Keratinocyte (primary cell): ENCODE results near the gene LRCH3. TPM values are rescaled to one million over a fixed set of nuclear protein-coding genes. Genes with fewer than 3 reads are reported as not detected.

Source experiments
- DNase-seq: peaks from one replicate; pipeline ENCODE4 v3.0.0-alpha.2; 2011; ENCODE audit warnings: low read depth, missing footprints, low spot score
- FAIRE-seq: peaks from 2 replicates; lab custom pipeline; 2011; peaks lifted over from hg19 to GRCh38; lab: Jason Lieb, UNC
- H2AFZ ChIP-seq: 2 replicates; pipeline ENCODE4 v1.6.0; 2012; ENCODE audit warnings: low read length, control low read depth, inconsistent platforms; ENCODE audit not compliant: control insufficient read depth
- H3K27ac ChIP-seq: 2 replicates; pipeline ENCODE4 v1.5.1; 2011; ENCODE audit warnings: low read length; ENCODE audit not compliant: control insufficient read depth, insufficient read depth
- H3K27me3 ChIP-seq: 3 replicates; pipeline ENCODE4 v1.6.0; 2011; ENCODE audit warnings: low read length; ENCODE audit not compliant: control insufficient read depth, insufficient read depth; ENCODE audit errors: extremely low read depth
- H3K36me3 ChIP-seq, 2 experiments: 2 replicates in 1 of 2; 3 replicates in 1 of 2; pipeline ENCODE4 v1.5.1; 2011; ENCODE audit warnings: low read length in 2 of 2, mild to moderate bottlenecking in 1 of 2; ENCODE audit not compliant: control insufficient read depth in 2 of 2, insufficient read depth in 2 of 2; ENCODE audit errors: extremely low read depth in 1 of 2
- H3K4me1 ChIP-seq: 3 replicates; pipeline ENCODE4 v1.5.1; 2011; ENCODE audit warnings: low read length; ENCODE audit not compliant: control insufficient read depth, insufficient read depth; ENCODE audit errors: extremely low read depth
- H3K4me2 ChIP-seq: 3 replicates; pipeline ENCODE4 v1.6.0; 2011; ENCODE audit warnings: low read depth, low read length; ENCODE audit not compliant: control insufficient read depth, insufficient read depth; ENCODE audit errors: extremely low read depth
- H3K4me3 ChIP-seq, 3 experiments: fragments of 200-600 bp in 1 of 3; sonication (generic) in 1 of 3; 2 replicates in 2 of 3; 3 replicates in 1 of 3; pipeline ENCODE4 v1.5.1; 2011 to 2016; ENCODE audit warnings: low read length in 3 of 3, mild to moderate bottlenecking in 3 of 3, control low read depth in 2 of 3, inconsistent platforms in 1 of 3, low read depth in 1 of 3, mixed read lengths in 1 of 3, mixed run types in 1 of 3, moderate library complexity in 1 of 3; ENCODE audit not compliant: control insufficient read depth in 2 of 3, insufficient read depth in 2 of 3; ENCODE audit errors: extremely low read depth in 1 of 3
- H3K79me2 ChIP-seq: 2 replicates; pipeline ENCODE4 v1.6.0; 2012; ENCODE audit warnings: low read length; ENCODE audit not compliant: control insufficient read depth, insufficient read depth
- H3K9ac ChIP-seq: 3 replicates; pipeline ENCODE4 v1.6.0; 2011; ENCODE audit warnings: low read length; ENCODE audit not compliant: control insufficient read depth, insufficient read depth; ENCODE audit errors: extremely low read depth
- H3K9me1 ChIP-seq: 3 replicates; pipeline ENCODE4 v1.6.0; 2011; ENCODE audit warnings: low read length; ENCODE audit not compliant: control insufficient read depth, insufficient read depth; ENCODE audit errors: extremely low read depth
- H3K9me3 ChIP-seq: 2 replicates; pipeline ENCODE4 v1.5.1; 2012; ENCODE audit warnings: low read depth, low read length; ENCODE audit not compliant: control insufficient read depth
- H4K20me1 ChIP-seq: 3 replicates; pipeline ENCODE4 v1.6.0; 2011; ENCODE audit warnings: low read length; ENCODE audit not compliant: control insufficient read depth, insufficient read depth; ENCODE audit errors: extremely low read depth
- CTCF ChIP-seq, 3 experiments: IDR thresholded peaks in 1 of 3; conservative IDR thresholded peaks in 1 of 3; optimal IDR thresholded peaks in 1 of 3; 2 replicates in 2 of 3; 3 replicates in 1 of 3; pipeline versions ENCODE3 to v1.5.1; 2011; ENCODE audit warnings: low read length in 3 of 3, mild to moderate bottlenecking in 3 of 3, moderate library complexity in 2 of 3, control low read depth in 1 of 3, inconsistent platforms in 1 of 3; ENCODE audit not compliant: insufficient read depth in 2 of 3; ENCODE audit errors: extremely low read depth in 1 of 3
- EZH2 ChIP-seq: IDR thresholded peaks from one replicate; pipeline ENCODE4 v1.6.1; 2012; ENCODE audit warnings: inconsistent platforms, mild to moderate bottlenecking, low read length, moderate library complexity
- dilution Hi-C: fragments of 300-500 bp; cut with MboI; formaldehyde crosslinking; loops from one replicate; pipeline ENCODE4 v1.7.0; 2020; ENCODE audit warnings: low sequenced_read_pairs; ENCODE audit not compliant: extremely low pct_ligation_motif_present
- polyA plus RNA-seq, 5 experiments: library from polyadenylated mRNA; depleted of rRNA in 3 of 5; stranded (reverse) in 3 of 5; stranded (forward) in 1 of 5; unstranded in 1 of 5; fragments of >200 nt; gene quantifications; 1 replicate in 1 of 5; 2 replicates in 3 of 5; 3 replicates in 1 of 5; pipeline versions ENCODE4 v1.2.1 to v1.2.3, GENCODE V29; 2011 to 2012; ENCODE audit warnings: missing spikeins in 2 of 5, low read depth in 1 of 5, low replicate concordance in 1 of 5

Gene LRCH3
- polyA plus RNA-seq, 1 donor (not counting 4 experiments of a cell fraction or from before 2014, with no cell fraction given), result 50.2 TPM

- H3K4me1 ChIP-seq, result peaks cover 14% of the 10 kb centered on the region
- no peaks in the 10 kb centered on the region for H3K27me3 ChIP-seq
- no peak overlapping the region for H3K27ac ChIP-seq
- peaks cover 28% of the 10 kb centered on the region for H3K79me2 ChIP-seq
- no peak overlapping the region for H3K4me3 ChIP-seq
- H3K9me1 ChIP-seq, result no peaks in the 10 kb centered on the region
- TF ChIP-seq CTCF (optimal IDR thresholded peaks at IDR 0.05 in 1 of 3, IDR thresholded peaks at IDR 0.05 in 1 of 3, conservative IDR thresholded peaks at IDR 0.05 in 1 of 3; ENCODE audit: extremely low read depth in 1 of 3, insufficient read depth in 2 of 3, low read length in 3 of 3) (no peak), EZH2 (no peak)
- no peak overlapping the region for H3K4me2 ChIP-seq
- FAIRE-seq (no peak), DNase-seq (no peak)
- H3K9me3 ChIP-seq, result no peaks in the 10 kb centered on the region
- H2AFZ ChIP-seq, result no peak overlapping the region
- peaks cover 0 to 4% of the 10 kb centered on the region in 2 experiments for H3K36me3 ChIP-seq
- dilution Hi-C loops, result no loop called here
- no peaks in the 10 kb centered on the region for H4K20me1 ChIP-seq
- no peak overlapping the region for H3K9ac ChIP-seq
These were observed 1.7 kb upstream of the LRCH3 start for GRCh38 chr3:197789309-197789708.

- DNase-seq, result no peak
- Histone ChIP-seq H4K20me1 (no peaks in the 10 kb centered on the region), H3K4me3 (no peak overlapping the region), H3K79me2 (peaks cover 35% of the 10 kb centered on the region), H3K27me3 (no peaks in the 10 kb centered on the region), H3K36me3 (no peaks in the 10 kb centered on the region), H3K9me1 (no peaks in the 10 kb centered on the region), H3K27ac (no peak overlapping the region), H3K4me1 (peaks cover 14% of the 10 kb centered on the region), H3K9me3 (no peaks in the 10 kb centered on the region), H2AFZ (no peak overlapping the region), H3K9ac (no peak overlapping the region), H3K4me2 (no peak overlapping the region)
- TF ChIP-seq EZH2, result no peak
- TF ChIP-seq CTCF (optimal IDR thresholded peaks at IDR 0.05 in 1 of 3, IDR thresholded peaks at IDR 0.05 in 1 of 3, conservative IDR thresholded peaks at IDR 0.05 in 1 of 3; ENCODE audit: extremely low read depth in 1 of 3, insufficient read depth in 2 of 3, low read length in 3 of 3), result no peak
- dilution Hi-C loops, result no loop called here
- no peak for FAIRE-seq
These were observed 1.0 kb upstream of the LRCH3 start for GRCh38 chr3:197790033-197790432.
